Subcutaneous adipose tissue (tissue), 4 donors: Measurements from ENCODE around the gene SPATA33. TPM values are rescaled to one million over a fixed set of nuclear protein-coding genes. Genes with fewer than 3 reads are reported as not detected.

Source experiments
- CTCF ChIP-seq: fragments of 450-650 bp; IDR thresholded peaks from one replicate; pipeline ENCODE4 v1.5.1; 2016; ENCODE audit warnings: low read depth, mild to moderate bottlenecking, control low read depth, antibody characterized with exemption, moderate library complexity
- total RNA-seq, 4 donors: library from RNA; depleted of rRNA; stranded (reverse); fragments of >200 nt; gene quantifications; one replicate each; pipeline ENCODE4 v1.1.0, GENCODE V29; 2016

The SPATA33 gene
- total RNA-seq, 4 donors from 2014 or later, result 2.5 to 7.0 (median 5.4) TPM

- TF ChIP-seq CTCF, result no peak
Observed at GRCh38 chr16:89690392-89690901, 32.8 kb downstream of the SPATA33 start.

GRCh38 chr16:89691231-89691985 is 33.8 kb downstream of the SPATA33 start:
- no peak for TF ChIP-seq CTCF

GRCh38 chr16:89691986-89692569 is 34.4 kb downstream of the SPATA33 start:
- no peak for TF ChIP-seq CTCF

- no peak for TF ChIP-seq CTCF
Observed at GRCh38 chr16:89693289-89693731, 35.7 kb downstream of the SPATA33 start.

- no peak for TF ChIP-seq CTCF
Observed at GRCh38 chr16:89693931-89694783, 36.5 kb downstream of the SPATA33 start.

- no peak for TF ChIP-seq CTCF
Observed at GRCh38 chr16:89695086-89695874, 37.6 kb downstream of the SPATA33 start.
